HG03064 (cell line): ENCODE data around the gene TH.
"Not testable (repeated sequence)": the region's sequence is repeated elsewhere in the genome, so short reads cannot be mapped to it uniquely, and the experiment has no call there.

Experiments
- ATAC-seq: cut with Tn5 transposase; IDR thresholded peaks from one replicate; pipeline ENCODE4 v1.9.1; 2021; ENCODE audit warnings: low read depth; ENCODE audit not compliant: unreplicated experiment

TH gene

GRCh38 chr11:2179516-2179915 is 7.9 kb upstream of the TH start:
- no peak for ATAC-seq

GRCh38 chr11:2178906-2179494 is 7.4 kb upstream of the TH start:
- no peak for ATAC-seq

GRCh38 chr11:2178055-2178773 is 6.6 kb upstream of the TH start:
- ATAC-seq, result not testable (repeated sequence)

- no peak for ATAC-seq
Observed at GRCh38 chr11:2177076-2177475, 5.5 kb upstream of the TH start.

- ATAC-seq, result no peak
Observed at GRCh38 chr11:2176389-2176900, 4.8 kb upstream of the TH start.

- ATAC-seq, result no peak
Observed at GRCh38 chr11:2175659-2176058, 4.0 kb upstream of the TH start.

- no peak for ATAC-seq
Observed at GRCh38 chr11:2174361-2174760, 2.7 kb upstream of the TH start.

- ATAC-seq, result no peak
Observed at GRCh38 chr11:2173761-2174160, 2.1 kb upstream of the TH start.

GRCh38 chr11:2173150-2173693 is 1.6 kb upstream of the TH start:
- ATAC-seq, result no peak

GRCh38 chr11:2172676-2173075 is 1.1 kb upstream of the TH start:
- no peak for ATAC-seq

- no peak for ATAC-seq
Observed at GRCh38 chr11:2169626-2170570, 1.7 kb downstream of the TH start.

- ATAC-seq, result no peak
Observed at GRCh38 chr11:2169005-2169378, 2.6 kb downstream of the TH start.

GRCh38 chr11:2168286-2169004 is 3.2 kb downstream of the TH start:
- ATAC-seq, result no peak

GRCh38 chr11:2167141-2168045 is 4.2 kb downstream of the TH start:
- ATAC-seq, result no peak

- ATAC-seq, result no peak
Observed at GRCh38 chr11:2166091-2166851, 5.3 kb downstream of the TH start.

GRCh38 chr11:2165571-2165970 is 6.0 kb downstream of the TH start:
- ATAC-seq, result no peak

GRCh38 chr11:2164861-2165555 is 6.6 kb downstream of the TH start:
- no peak for ATAC-seq

GRCh38 chr11:2164081-2164480 is 7.5 kb downstream of the TH start:
- no peak for ATAC-seq
